ENCODE results near the gene LDB2.

Gene LDB2

DNA sequence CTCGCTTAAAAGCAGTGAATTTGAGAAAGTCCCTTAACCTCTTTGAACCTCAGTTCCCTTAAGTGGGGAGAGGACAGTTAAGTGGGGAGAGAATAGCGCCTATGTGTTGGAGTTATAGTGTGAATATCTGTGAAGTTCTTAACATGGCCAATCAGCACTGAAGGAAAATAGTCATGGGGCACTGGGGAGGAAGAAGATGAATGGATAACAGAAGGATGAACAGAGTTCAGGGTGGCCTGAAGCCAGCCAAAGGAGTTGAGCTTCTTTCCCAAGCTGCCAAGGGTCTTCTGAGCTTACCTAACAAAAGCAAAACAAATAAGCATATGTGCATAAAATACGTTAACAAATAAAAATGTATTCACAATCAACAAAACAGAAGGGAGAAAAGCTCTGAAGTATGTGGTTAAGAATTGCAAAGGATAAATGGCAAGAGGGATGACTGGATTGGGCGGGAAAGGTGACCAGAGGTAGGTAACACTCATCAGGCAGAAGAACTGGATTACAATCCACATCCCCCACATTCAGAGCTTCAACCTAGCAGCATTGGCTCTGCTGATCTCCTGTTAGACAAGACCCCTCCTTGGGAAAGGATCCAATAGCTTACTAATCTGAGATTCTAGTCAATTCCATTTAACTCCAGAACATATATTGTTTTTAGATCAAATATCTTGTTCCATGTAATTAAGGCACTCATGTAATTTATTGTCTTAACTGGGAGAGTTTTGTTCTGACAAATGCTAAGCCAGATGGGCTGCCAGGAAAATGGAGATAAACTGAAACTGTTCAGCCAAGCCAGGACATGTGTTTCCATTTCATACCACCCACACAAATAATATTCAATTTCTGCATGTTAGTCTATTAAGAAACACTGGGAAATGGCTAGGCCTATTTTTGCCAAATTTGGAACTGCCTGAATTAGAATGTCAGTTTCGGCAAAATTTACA, 221.2 kb downstream of the LDB2 start:
- DNase-seq, result no peak

DNA sequence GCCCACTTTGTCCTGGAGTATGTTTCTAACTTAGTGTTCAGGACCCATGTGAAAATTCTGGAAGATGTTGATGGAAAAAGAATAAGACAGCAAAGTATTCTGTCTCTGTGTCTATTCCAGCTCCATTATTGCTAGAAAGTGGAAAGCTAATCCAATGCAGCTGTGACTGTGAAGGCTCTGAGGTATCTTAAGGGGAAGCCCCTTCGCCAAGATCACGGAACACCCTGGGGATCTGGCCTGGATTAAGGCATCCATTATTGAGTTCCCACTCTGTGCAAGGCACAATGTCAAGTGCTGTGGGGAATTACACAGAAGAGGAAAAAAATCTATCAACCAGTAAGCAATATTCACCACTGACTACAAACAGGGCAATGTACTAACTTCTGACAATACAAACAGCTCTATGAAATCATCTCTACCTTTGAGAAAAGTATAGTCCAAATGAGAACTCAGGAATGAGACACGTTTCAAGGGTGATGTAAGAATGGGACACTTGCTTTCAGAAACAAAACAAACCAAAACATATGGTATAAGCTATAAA, 222.1 kb downstream of the LDB2 start:
- DNase-seq, result no peak

DNA sequence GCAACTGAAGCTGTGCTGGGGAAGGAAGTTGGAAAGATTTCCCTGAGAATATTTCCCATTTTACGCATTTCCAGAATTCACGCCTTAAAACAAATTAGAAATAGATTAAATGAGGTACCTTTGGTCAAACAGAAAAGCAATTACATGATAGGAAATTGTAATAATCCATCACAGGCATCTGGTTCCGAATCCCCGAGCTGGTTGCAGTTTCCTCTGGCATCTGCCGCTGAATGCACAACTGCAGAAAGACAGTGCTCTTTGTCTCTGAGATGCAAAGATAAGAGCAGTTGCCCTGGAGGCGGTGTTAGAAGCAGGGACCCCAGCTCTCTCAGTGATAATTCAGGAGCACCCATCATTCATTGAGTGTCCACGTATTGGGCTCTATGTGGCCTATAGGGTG, 224.4 kb downstream of the LDB2 start:
- DNase-seq, result no peak

DNA sequence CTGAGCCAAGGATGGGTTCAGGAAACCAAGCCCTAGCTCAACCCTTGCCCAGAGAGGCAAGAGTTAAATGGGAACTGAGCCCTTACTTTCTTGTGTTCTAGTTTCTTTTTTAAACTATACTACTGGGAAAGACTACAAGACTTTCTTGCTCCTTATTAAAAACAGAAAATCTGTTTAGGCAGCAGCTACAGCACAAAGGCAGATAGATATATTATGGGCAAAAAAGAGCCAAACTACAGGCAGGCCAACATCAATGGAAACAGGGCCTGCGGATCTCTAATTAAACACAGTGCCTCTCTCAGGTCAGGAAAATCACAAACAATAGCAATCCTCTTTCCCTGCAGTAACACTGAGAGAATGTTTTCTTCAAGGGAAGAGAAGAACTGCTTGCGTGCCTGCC, 226.0 kb downstream of the LDB2 start:
- no peak for DNase-seq

GRCh38 chr4:16671741-16672140, 226.7 kb downstream of the LDB2 start:
- no peak for DNase-seq

DNA sequence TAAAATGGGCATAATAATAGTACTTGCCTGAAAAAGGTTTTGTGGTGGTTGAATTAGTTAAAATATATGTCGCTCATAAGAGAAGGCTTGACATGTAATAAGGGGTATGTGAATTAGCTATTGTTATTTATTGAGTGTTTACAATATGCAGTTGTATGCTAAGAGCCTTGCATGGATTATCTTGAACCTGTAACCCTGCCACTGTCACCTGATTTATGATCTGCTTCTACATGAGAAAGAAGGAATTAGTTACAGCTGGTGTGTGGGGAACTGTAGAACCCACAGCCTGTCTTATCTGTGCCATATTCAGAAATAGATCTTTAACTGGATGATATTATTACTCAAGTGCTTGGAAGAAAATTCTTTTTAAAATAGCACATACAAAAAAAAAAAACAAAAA, 227.7 kb downstream of the LDB2 start:
- no peak for DNase-seq

- DNase-seq, result no peak
Observed at GRCh38 chr4:16669036-16669435, 229.4 kb downstream of the LDB2 start.

DNA sequence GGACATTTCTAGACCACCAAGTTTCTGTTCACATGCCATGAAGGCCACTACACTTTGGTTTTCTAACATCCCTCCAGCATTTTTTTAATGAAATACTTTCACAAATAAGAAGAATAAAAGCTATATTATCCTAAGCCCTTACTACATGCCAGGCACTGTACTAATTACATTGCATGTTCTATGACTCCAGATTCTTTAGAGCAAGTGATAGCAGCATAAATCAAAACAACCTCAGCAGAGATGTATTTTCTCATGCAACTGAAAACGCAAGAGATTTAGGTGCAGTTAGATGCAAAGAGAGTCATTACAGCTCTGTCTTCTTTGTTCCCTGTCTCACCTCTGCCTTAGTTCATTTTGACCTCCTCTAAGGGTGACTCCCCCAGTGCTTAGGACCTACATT, 230.0 kb downstream of the LDB2 start:
- no peak for DNase-seq

DNA sequence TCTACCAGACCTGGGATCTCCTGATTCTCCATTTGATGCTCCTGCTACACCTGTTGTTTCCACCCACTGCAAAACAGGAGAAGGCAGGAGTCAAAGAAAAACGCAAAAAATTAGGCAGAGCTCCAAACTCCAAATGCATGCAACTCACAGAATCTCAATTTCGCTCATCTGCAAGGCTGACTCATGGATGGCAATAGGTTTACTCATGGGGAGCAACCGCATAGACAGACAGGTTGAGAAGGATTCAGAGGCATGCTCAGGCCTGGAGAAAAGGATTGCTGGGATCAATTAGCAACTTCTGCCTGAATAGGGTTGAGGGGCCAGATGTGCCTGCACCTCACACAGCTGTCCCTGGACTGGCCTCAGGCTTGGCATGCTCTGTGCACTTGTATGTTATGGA, 231.0 kb downstream of the LDB2 start:
- no peak for DNase-seq

GRCh38 chr4:16665942-16666551, 232.4 kb downstream of the LDB2 start:
- DNase-seq, result no peak

GRCh38 chr4:16663732-16664131, 234.7 kb downstream of the LDB2 start:
- no peak for DNase-seq

- no peak for DNase-seq
Observed at GRCh38 chr4:16663307-16663706, 235.1 kb downstream of the LDB2 start.

GRCh38 chr4:16661813-16662212, 236.6 kb downstream of the LDB2 start:
- no peak for DNase-seq

DNA sequence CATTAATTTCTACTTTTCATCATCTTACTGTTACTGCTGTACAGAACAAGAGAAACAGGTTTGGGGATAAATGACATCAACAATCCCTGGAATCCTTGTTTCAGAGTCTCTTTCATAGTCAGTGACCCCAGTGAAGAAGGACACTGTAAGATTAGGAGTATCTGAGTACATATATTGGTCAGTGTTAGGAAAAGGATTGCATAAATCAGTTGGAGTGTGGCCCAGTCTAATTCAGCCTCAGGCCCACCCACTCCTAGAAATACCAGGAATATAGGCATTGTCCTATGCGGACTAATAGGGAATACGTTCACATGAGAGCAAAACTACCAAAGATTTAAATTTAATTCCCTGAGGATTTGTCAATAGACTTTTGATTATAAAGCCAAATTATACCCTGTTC, 237.8 kb downstream of the LDB2 start:
- no peak for DNase-seq

- no peak for DNase-seq
Observed at GRCh38 chr4:16659694-16660093, 238.8 kb downstream of the LDB2 start.

- DNase-seq, result no peak
Observed at GRCh38 chr4:16659079-16659478, 239.4 kb downstream of the LDB2 start.

DNA sequence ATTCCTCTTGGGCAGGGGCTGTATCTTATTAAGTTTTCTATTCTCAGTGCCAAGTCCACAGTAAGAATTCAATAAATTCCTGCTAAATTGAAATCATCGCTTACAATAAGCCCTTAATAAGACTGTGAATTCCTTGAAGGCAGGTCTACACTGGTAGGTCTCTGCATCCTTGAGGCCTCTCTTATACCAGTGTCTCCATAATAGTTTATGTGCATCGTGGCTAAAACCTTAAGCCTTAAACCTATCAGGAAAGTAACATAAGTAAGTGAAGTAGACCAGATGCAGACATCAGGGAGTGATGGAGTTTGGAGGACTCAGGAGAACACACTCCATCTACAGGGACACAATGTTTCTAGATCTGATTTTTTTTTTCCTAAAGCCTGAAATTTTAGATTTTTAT, 240.3 kb downstream of the LDB2 start:
- no peak for DNase-seq

- no peak for DNase-seq
Observed at GRCh38 chr4:16655111-16655510, 243.3 kb downstream of the LDB2 start.

GRCh38 chr4:16652732-16653305, 245.6 kb downstream of the LDB2 start:
- DNase-seq, result no peak

- DNase-seq, result no peak
Observed at GRCh38 chr4:16646459-16646858, 252.0 kb downstream of the LDB2 start.

DNA sequence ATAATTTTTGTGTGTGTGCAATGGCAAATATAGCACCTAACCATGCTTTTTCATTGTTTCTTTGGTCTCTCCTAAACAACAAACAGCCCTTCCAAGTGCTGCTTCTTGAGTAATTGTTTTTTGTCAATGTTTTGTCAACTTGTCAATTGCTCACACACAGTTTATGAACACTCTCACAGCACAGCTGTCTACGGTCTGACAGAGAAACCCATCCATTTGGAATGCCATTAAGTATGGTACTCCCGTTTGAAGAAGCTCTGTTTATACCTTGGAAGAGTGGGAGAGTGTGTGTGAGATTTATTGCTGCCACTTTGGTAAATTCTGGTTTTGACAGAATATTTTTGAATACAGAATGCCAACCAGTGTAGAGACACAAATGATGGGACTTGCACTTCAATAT, 254.6 kb downstream of the LDB2 start:
- DNase-seq, result no peak

DNA sequence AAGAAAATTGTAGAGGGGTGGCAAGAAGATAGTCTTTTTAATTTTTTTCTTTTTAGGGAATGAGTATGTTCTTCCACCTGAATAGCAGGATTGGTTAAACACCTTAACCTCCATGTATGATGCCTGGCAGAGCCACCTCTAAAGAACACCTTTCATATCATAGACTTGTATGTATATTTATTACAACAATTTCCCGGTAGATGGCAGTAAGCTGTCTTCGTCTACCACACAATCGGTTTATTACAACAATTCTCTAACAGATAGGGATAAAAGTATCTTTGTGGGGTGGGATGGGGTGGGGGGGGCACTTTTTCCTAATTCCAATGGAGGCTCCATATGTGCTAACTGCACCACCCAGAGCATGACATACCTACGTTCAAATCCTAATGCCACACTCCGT, 255.5 kb downstream of the LDB2 start:
- DNase-seq, result no peak

DNA sequence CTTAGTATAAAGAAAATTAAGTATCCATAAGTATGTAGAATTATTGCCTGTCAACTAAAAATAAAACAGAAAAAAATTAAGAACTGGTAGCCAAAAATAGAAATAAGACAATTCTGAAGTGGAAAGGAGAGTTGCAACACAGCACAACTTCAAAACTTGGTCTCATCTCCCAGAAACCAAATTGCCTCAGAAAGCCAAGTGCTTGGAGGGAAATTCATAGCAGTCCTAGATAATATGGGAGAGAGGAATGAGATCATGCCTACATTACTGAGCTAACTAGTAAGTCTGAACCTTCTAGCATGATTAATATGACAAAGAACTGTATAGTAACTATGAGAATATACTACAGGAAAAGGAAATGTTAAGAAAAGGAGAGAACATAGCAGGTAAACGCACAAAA, 256.5 kb downstream of the LDB2 start:
- DNase-seq, result no peak
